SJSA1 (cell line): ENCODE measurements around the gene BTBD1. TPM values are rescaled to one million over a fixed set of nuclear protein-coding genes. Genes with fewer than 3 reads are reported as not detected.

ENCODE experiments used
- total RNA-seq: library from RNA; depleted of rRNA; stranded (reverse); fragments of >200 nt; shearing (Covaris generic); gene quantifications from 2 replicates; pipeline ENCODE4 v1.2.3, GENCODE V29; 2014; rRNA removed

BTBD1 gene
- total RNA-seq, 1 experiment from 2014 or later = 122 TPM

Other genes with a start within 250 kb of the BTBD1 start
- gene HOMER2, start 114.5 kb downstream of the BTBD1 start, total RNA-seq = 0.41 and 1.2 TPM in 2 replicates
- 43.3 and 67.3 TPM in 2 replicates for gene RAMAC, start 81.0 kb downstream of the BTBD1 start, total RNA-seq
- gene C15orf40, start 55.6 kb downstream of the BTBD1 start, total RNA-seq = 22.7 and 29.0 TPM in 2 replicates
- gene TM6SF1, start 40.4 kb upstream of the BTBD1 start, total RNA-seq = 0.38 and 2.2 TPM in 2 replicates
- 93.9 and 195 TPM in 2 replicates for gene HDGFL3, start 140.6 kb upstream of the BTBD1 start, total RNA-seq
- 10.5 and 12.1 TPM in 2 replicates for gene BNC1, start 217.4 kb upstream of the BTBD1 start, total RNA-seq